Fibroblast of lung (primary cell): Measurements from ENCODE around the gene SNX19. TPM values are rescaled to one million over a fixed set of nuclear protein-coding genes. Genes with fewer than 3 reads are reported as not detected.
A peak's percentile ranks its signal among the peaks of the same experiment; 100 is the strongest.

Source experiments
- DNase-seq, 2 donors: peaks; one replicate each; pipeline versions ENCODE4 v3.0.0 to v3.0.0-alpha.2; 2010; ENCODE audit warnings: low read depth in 2 of 2
- H2AFZ ChIP-seq: 2 replicates; pipeline ENCODE4 v1.5.1; 2012; ENCODE audit warnings: low read length, control low read depth, inconsistent platforms
- H3K27ac ChIP-seq: 2 replicates; pipeline ENCODE4 v1.5.1; 2011; ENCODE audit warnings: low read length, control low read depth; ENCODE audit not compliant: insufficient read depth
- H3K27me3 ChIP-seq: 2 replicates; pipeline ENCODE4 v1.5.1; 2011; ENCODE audit warnings: mild to moderate bottlenecking, low read length; ENCODE audit not compliant: control insufficient read depth, insufficient read depth
- H3K36me3 ChIP-seq: 2 replicates; pipeline ENCODE4 v1.5.1; 2011; ENCODE audit warnings: low read length; ENCODE audit not compliant: control insufficient read depth, insufficient read depth
- H3K4me1 ChIP-seq: 2 replicates; pipeline ENCODE4 v1.5.1; 2011; ENCODE audit warnings: low read length; ENCODE audit not compliant: control insufficient read depth, insufficient read depth; ENCODE audit errors: extremely low read depth
- H3K4me2 ChIP-seq: 2 replicates; pipeline ENCODE4 v1.5.1; 2011; ENCODE audit warnings: low read length, control low read depth; ENCODE audit not compliant: insufficient read depth; ENCODE audit errors: extremely low read depth
- H3K4me3 ChIP-seq, 4 experiments: fragments of 200-600 bp in 1 of 4; sonication (generic) in 1 of 4; replicated peaks in 1 of 4; 2 replicates each; pipeline ENCODE4 v1.5.1; 2011 to 2016; ENCODE audit warnings: low read length in 4 of 4, low read depth in 3 of 4, mild to moderate bottlenecking in 3 of 4, control low read depth in 2 of 4, inconsistent platforms in 1 of 4, mixed read lengths in 1 of 4; ENCODE audit not compliant: insufficient read depth in 1 of 4; ENCODE audit errors: control extremely low read depth in 1 of 4
- H3K79me2 ChIP-seq: 2 replicates; pipeline ENCODE4 v1.5.1; 2012; ENCODE audit warnings: mild to moderate bottlenecking, low read length, inconsistent platforms; ENCODE audit not compliant: control insufficient read depth, insufficient read depth
- H3K9ac ChIP-seq: 2 replicates; pipeline ENCODE4 v1.5.1; 2011; ENCODE audit warnings: mild to moderate bottlenecking, low read length, control low read depth; ENCODE audit not compliant: insufficient read depth
- H3K9me3 ChIP-seq: 2 replicates; pipeline ENCODE4 v1.5.1; 2012; ENCODE audit warnings: low read depth, low read length; ENCODE audit not compliant: control insufficient read depth, insufficient read depth
- H4K20me1 ChIP-seq: 2 replicates; pipeline ENCODE4 v1.5.1; 2011; ENCODE audit warnings: low read length; ENCODE audit not compliant: control insufficient read depth, insufficient read depth; ENCODE audit errors: extremely low read depth
- CTCF ChIP-seq, 2 donors: IDR thresholded peaks in 1 of 2; conservative IDR thresholded peaks in 1 of 2; 1 replicate in 1 of 2; 2 replicates in 1 of 2; pipeline ENCODE4 v1.5.1; 2011 to 2012; ENCODE audit warnings: low read length in 2 of 2, control low read depth in 1 of 2, inconsistent platforms in 1 of 2, low read depth in 1 of 2, mild to moderate bottlenecking in 1 of 2
- EZH2 ChIP-seq: IDR thresholded peaks from 2 replicates; pipeline ENCODE4 v1.5.1; 2012; ENCODE audit warnings: low read length, control low read depth, mild to moderate bottlenecking; ENCODE audit errors: missing control alignments
- polyA plus RNA-seq, 2 donors: library from polyadenylated mRNA; depleted of rRNA in 1 of 2; stranded (reverse) in 1 of 2; unstranded in 1 of 2; fragments of >200 nt; gene quantifications; 2 replicates each; pipeline ENCODE4 v1.2.1, GENCODE V29; 2011 to 2012; ENCODE audit warnings: missing spikeins in 1 of 2
- total RNA-seq: library from RNA; depleted of rRNA; stranded (reverse); fragments of >200 nt; gene quantifications from 2 replicates; pipeline ENCODE4 v1.2.1, GENCODE V29; 2014

SNX19 gene
- total and polyA plus RNA-seq, 2 donors (not counting 1 experiment from before 2014, with no cell fraction given) = 76.6 to 91.7 TPM

GRCh38 chr11:130897262-130898182, 18.8 kb downstream of the SNX19 start:
- no peak for TF ChIP-seq EZH2
- TF ChIP-seq CTCF (conservative IDR thresholded peaks at IDR 0.05 in 1 of 2, IDR thresholded peaks at IDR 0.05 in 1 of 2; ENCODE audit: low read depth in 1 of 2, low read length in 2 of 2) = no peak
- Histone ChIP-seq H3K9me3 (no peaks in the 10 kb centered on the region), H3K4me3 (peak overlapping the region in 2 of 4 experiments; percentile 11 to 30), H3K79me2 (no peaks in the 10 kb centered on the region), H3K27me3 (no peaks in the 10 kb centered on the region), H3K27ac (peak overlapping the region; percentile 91), H3K9ac (peak overlapping the region; percentile 43), H3K36me3 (peaks cover 7% of the 10 kb centered on the region), H3K4me2 (peak overlapping the region; percentile 67), H4K20me1 (no peaks in the 10 kb centered on the region), H3K4me1 (peaks cover 14% of the 10 kb centered on the region), H2AFZ (no peak overlapping the region)
- DNase-seq = peak; percentile 99 to 100

GRCh38 chr11:130894322-130895025, 21.8 kb downstream of the SNX19 start:
- Histone ChIP-seq H3K9me3 (no peaks in the 10 kb centered on the region), H4K20me1 (no peaks in the 10 kb centered on the region), H3K4me1 (peaks cover 20% of the 10 kb centered on the region), H3K9ac (no peak overlapping the region), H3K4me3 (no peak overlapping the region), H3K36me3 (peaks cover 7% of the 10 kb centered on the region), H2AFZ (no peak overlapping the region), H3K4me2 (no peak overlapping the region), H3K27me3 (no peaks in the 10 kb centered on the region), H3K79me2 (no peaks in the 10 kb centered on the region), H3K27ac (no peak overlapping the region)
- TF ChIP-seq EZH2 = no peak
- TF ChIP-seq CTCF (conservative IDR thresholded peaks at IDR 0.05 in 1 of 2, IDR thresholded peaks at IDR 0.05 in 1 of 2; ENCODE audit: low read depth in 1 of 2, low read length in 2 of 2) = peak; percentile 83 to 90
- DNase-seq = peak; percentile 61 to 83

- Histone ChIP-seq H3K36me3 (peaks cover 7% of the 10 kb centered on the region), H3K4me3 (no peak overlapping the region), H3K27me3 (no peaks in the 10 kb centered on the region), H3K9ac (no peak overlapping the region), H2AFZ (no peak overlapping the region), H3K27ac (no peak overlapping the region), H3K9me3 (no peaks in the 10 kb centered on the region), H4K20me1 (no peaks in the 10 kb centered on the region), H3K79me2 (no peaks in the 10 kb centered on the region), H3K4me1 (peaks cover 14% of the 10 kb centered on the region), H3K4me2 (no peak overlapping the region)
- DNase-seq = no peak
- TF ChIP-seq EZH2 (no peak), CTCF (conservative IDR thresholded peaks at IDR 0.05 in 1 of 2, IDR thresholded peaks at IDR 0.05 in 1 of 2; ENCODE audit: low read depth in 1 of 2, low read length in 2 of 2) (no peak)
These were observed 23.4 kb downstream of the SNX19 start for GRCh38 chr11:130892861-130893260.
